ENCODE data around the gene DCHS2.

Gene DCHS2

GRCh38 chr4:154471526-154472331, 19.9 kb downstream of the DCHS2 start:
- in situ Hi-C loops (cut with MboI; ENCODE audit: low pct_unique_long_range_greater_than_20kb, low sequenced_read_pairs, unreplicated experiment) = no loop called here
- TF ChIP-seq CTCF (IDR thresholded peaks at IDR 0.05; ENCODE audit: extremely low read depth, insufficient read depth, missing control alignments) = no peak
- no peak for DNase-seq (ENCODE audit: low spot score)

GRCh38 chr4:154471032-154471431, 20.6 kb downstream of the DCHS2 start:
- no peak for TF ChIP-seq CTCF (IDR thresholded peaks at IDR 0.05; ENCODE audit: extremely low read depth, insufficient read depth, missing control alignments)
- no peak for DNase-seq (ENCODE audit: low spot score)
- in situ Hi-C loops (cut with MboI; ENCODE audit: low pct_unique_long_range_greater_than_20kb, low sequenced_read_pairs, unreplicated experiment) = no loop called here

- in situ Hi-C loops (cut with MboI; ENCODE audit: low pct_unique_long_range_greater_than_20kb, low sequenced_read_pairs, unreplicated experiment) = no loop called here
- DNase-seq (ENCODE audit: low spot score) = no peak
- no peak for TF ChIP-seq CTCF (IDR thresholded peaks at IDR 0.05; ENCODE audit: extremely low read depth, insufficient read depth, missing control alignments)
Measured at GRCh38 chr4:154467886-154468285, 23.7 kb downstream of the DCHS2 start.

- in situ Hi-C loops (cut with MboI; ENCODE audit: low pct_unique_long_range_greater_than_20kb, low sequenced_read_pairs, unreplicated experiment) = no loop called here
- no peak for DNase-seq (ENCODE audit: low spot score)
- TF ChIP-seq CTCF (IDR thresholded peaks at IDR 0.05; ENCODE audit: extremely low read depth, insufficient read depth, missing control alignments) = no peak
Measured at GRCh38 chr4:154466336-154466735, 25.3 kb downstream of the DCHS2 start.

- DNase-seq (ENCODE audit: low spot score) = no peak
- TF ChIP-seq CTCF (IDR thresholded peaks at IDR 0.05; ENCODE audit: extremely low read depth, insufficient read depth, missing control alignments) = no peak
- in situ Hi-C loops (cut with MboI; ENCODE audit: low pct_unique_long_range_greater_than_20kb, low sequenced_read_pairs, unreplicated experiment) = no loop called here
Measured at GRCh38 chr4:154465085-154465484, 26.5 kb downstream of the DCHS2 start.

- DNase-seq (ENCODE audit: low spot score) = no peak
- TF ChIP-seq CTCF (IDR thresholded peaks at IDR 0.05; ENCODE audit: extremely low read depth, insufficient read depth, missing control alignments) = no peak
- in situ Hi-C loops (cut with MboI; ENCODE audit: low pct_unique_long_range_greater_than_20kb, low sequenced_read_pairs, unreplicated experiment) = no loop called here
Measured at GRCh38 chr4:154464654-154465053, 26.9 kb downstream of the DCHS2 start.
